HAP-1 (cell line): Measurements from ENCODE around the gene UTP14C.
"Not testable (repeated sequence)": the region's sequence is repeated elsewhere in the genome, so short reads cannot be mapped to it uniquely, and the experiment has no call there.

ENCODE experiments used
- DNase-seq, 2 experiments: peaks; one replicate each; pipeline ENCODE4 v3.0.0-alpha.2; 2016 to 2020; ENCODE audit warnings: low spot score in 2 of 2
- H3K27me3 ChIP-seq: fragments of 250-450 bp; sonication (Bioruptor Pico); 2 replicates; pipeline ENCODE4 v1.5.1; 2020; ENCODE audit warnings: low read depth, mild to moderate bottlenecking, moderate library complexity
- H3K36me3 ChIP-seq: fragments of 250-450 bp; sonication (Bioruptor Pico); replicated peaks from 2 replicates; pipeline ENCODE4 v1.5.1; 2020; ENCODE audit warnings: mild to moderate bottlenecking
- H3K4me1 ChIP-seq: fragments of 250-450 bp; sonication (Bioruptor Pico); 2 replicates; pipeline ENCODE4 v1.5.1; 2020; ENCODE audit warnings: mild to moderate bottlenecking
- H3K4me3 ChIP-seq: fragments of 250-450 bp; sonication (Bioruptor Pico); 2 replicates; pipeline ENCODE4 v1.5.1; 2020; ENCODE audit warnings: mild to moderate bottlenecking, moderate library complexity
- H3K9me3 ChIP-seq: fragments of 250-450 bp; sonication (Bioruptor Pico); 2 replicates; pipeline ENCODE4 v1.5.1; 2020; ENCODE audit warnings: mild to moderate bottlenecking, moderate library complexity
- in situ Hi-C: fragments of 300-500 bp; cut with MboI; formaldehyde crosslinking; loops from 3 replicates; pipeline ENCODE4 v1.14.3; 2020; ENCODE audit warnings: low sequenced_read_pairs, inconsistent platforms, mixed read lengths

UTP14C gene

GRCh38 chr13:52047463-52047862 is 23.0 kb downstream of the UTP14C start:
- Histone ChIP-seq H3K27me3 (no peaks in the 10 kb centered on the region), H3K9me3 (no peaks in the 10 kb centered on the region), H3K36me3 (no peaks in the 10 kb centered on the region), H3K4me1 (no peaks in the 10 kb centered on the region), H3K4me3 (no peak overlapping the region)
- no peak for DNase-seq
- in situ Hi-C loops = no loop called here

GRCh38 chr13:52048516-52048915 is 24.0 kb downstream of the UTP14C start:
- H3K4me1 ChIP-seq = no peaks in the 10 kb centered on the region
- DNase-seq = no peak
- in situ Hi-C loops = no loop called here
- H3K4me3 ChIP-seq = no peak overlapping the region
- no peaks in the 10 kb centered on the region for H3K36me3 ChIP-seq
- no peaks in the 10 kb centered on the region for H3K27me3 ChIP-seq
- no peaks in the 10 kb centered on the region for H3K9me3 ChIP-seq

- H3K27me3 ChIP-seq = no peaks in the 10 kb centered on the region
- H3K4me1 ChIP-seq = no peaks in the 10 kb centered on the region
- no peaks in the 10 kb centered on the region for H3K36me3 ChIP-seq
- no peaks in the 10 kb centered on the region for H3K9me3 ChIP-seq
- in situ Hi-C loops = no loop called here
- no peak for DNase-seq
- no peak overlapping the region for H3K4me3 ChIP-seq
These were observed 26.9 kb downstream of the UTP14C start for GRCh38 chr13:52051400-52051799.

GRCh38 chr13:52053460-52053859 is 29.0 kb downstream of the UTP14C start:
- no peaks in the 10 kb centered on the region for H3K4me1 ChIP-seq
- DNase-seq = no peak
- H3K9me3 ChIP-seq = no peaks in the 10 kb centered on the region
- no peaks in the 10 kb centered on the region for H3K36me3 ChIP-seq
- in situ Hi-C loops = no loop called here
- no peak overlapping the region for H3K4me3 ChIP-seq
- no peaks in the 10 kb centered on the region for H3K27me3 ChIP-seq

- DNase-seq, H3K27me3 ChIP-seq, in situ Hi-C loops, H3K36me3 ChIP-seq, H3K4me1 ChIP-seq, H3K4me3 ChIP-seq, H3K9me3 ChIP-seq: not testable (repeated sequence)
These were observed 36.6 kb downstream of the UTP14C start for GRCh38 chr13:52061064-52061463.

- Histone ChIP-seq H3K36me3 (no peaks in the 10 kb centered on the region), H3K4me3 (no peak overlapping the region)
These were observed 37.1 kb downstream of the UTP14C start for GRCh38 chr13:52061587-52061986.

GRCh38 chr13:52067237-52067636 is 42.7 kb downstream of the UTP14C start:
- no peaks in the 10 kb centered on the region for H3K4me1 ChIP-seq
- in situ Hi-C loops = no loop called here
- no peak overlapping the region for H3K4me3 ChIP-seq
- H3K9me3 ChIP-seq = no peaks in the 10 kb centered on the region
- H3K27me3 ChIP-seq = no peaks in the 10 kb centered on the region
- H3K36me3 ChIP-seq = no peaks in the 10 kb centered on the region
- no peak for DNase-seq

More at GRCh38 chr13:52061587-52061986, 37.1 kb downstream of the UTP14C start:
- no peaks in the 10 kb centered on the region for H3K9me3 ChIP-seq
- H3K4me1 ChIP-seq = no peaks in the 10 kb centered on the region
- in situ Hi-C loops = no loop called here
- H3K27me3 ChIP-seq = no peaks in the 10 kb centered on the region
- DNase-seq = no peak

GRCh38 chr13:52070929-52071523 is 46.5 kb downstream of the UTP14C start:
- in situ Hi-C loops = no loop called here

More at GRCh38 chr13:52070929-52071523, 46.5 kb downstream of the UTP14C start:
- H3K4me3 ChIP-seq = no peak overlapping the region
- H3K4me1 ChIP-seq = no peaks in the 10 kb centered on the region
- H3K36me3 ChIP-seq = no peaks in the 10 kb centered on the region
- DNase-seq = no peak
- no peaks in the 10 kb centered on the region; the same call in 1 of the 2 replicates for H3K9me3 ChIP-seq
- peaks cover 2% of the 10 kb centered on the region for H3K27me3 ChIP-seq
